GM21576 (cell line): ENCODE measurements around the gene MN1.

Source experiments
- ATAC-seq: cut with Tn5 transposase; IDR thresholded peaks from one replicate; pipeline ENCODE4 v1.9.1; 2021; ENCODE audit warnings: mild to moderate bottlenecking, moderate library complexity; ENCODE audit not compliant: unreplicated experiment

The MN1 gene

DNA sequence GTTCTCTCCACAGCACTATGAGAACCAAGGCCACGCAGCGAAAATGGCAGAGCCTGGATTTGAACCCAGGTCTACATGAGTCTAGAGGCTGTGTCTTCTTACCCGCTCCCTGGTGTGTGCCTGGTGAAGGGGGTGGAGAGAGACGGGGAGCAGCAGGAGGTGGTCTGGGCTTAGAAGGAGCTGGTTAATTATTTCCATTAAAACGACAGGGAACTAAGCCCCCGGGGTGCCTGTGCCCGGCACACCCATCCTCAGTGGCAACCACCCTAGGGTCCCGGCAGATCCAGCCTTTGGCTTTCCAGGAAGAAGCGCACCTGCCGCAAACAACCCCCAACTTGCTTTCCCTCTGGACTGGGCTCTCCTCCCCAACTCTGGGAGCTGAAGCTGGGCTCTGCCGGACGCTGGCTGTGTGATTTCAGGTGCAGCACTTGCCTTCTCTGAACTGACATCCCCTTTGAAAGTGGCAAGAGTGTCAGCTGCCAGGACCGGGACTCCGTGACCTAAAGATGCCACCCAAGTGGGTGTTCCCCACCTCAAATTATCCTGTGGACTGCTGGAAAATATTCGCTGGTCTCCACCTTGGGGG, 35.8 kb downstream of the MN1 start:
- ATAC-seq = no peak

DNA sequence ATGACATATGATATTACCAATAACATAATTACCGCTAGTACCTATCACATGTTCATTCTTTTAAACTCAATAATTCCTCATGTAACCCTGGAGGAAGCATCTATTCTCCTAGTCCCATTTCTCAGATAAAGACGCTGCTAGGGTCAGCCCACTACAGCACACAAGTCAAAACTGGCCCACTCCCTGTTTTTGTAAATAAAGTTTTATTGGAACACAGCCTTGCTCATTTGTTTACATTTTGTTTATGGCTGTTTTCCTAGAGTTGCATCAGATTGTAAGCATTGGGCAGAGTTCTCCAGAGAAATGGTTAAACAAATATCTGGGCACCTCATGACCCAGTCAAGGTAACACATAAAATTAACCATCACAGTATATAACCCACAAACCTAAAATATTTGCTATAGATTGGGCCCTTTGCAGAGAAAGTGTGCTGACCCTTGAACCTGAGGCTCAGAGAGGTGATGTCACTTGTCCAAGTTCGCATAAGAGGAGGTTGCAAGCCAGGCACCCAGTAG, 36.8 kb downstream of the MN1 start:
- no peak for ATAC-seq

GRCh38 chr22:27761665-27762064, 39.9 kb downstream of the MN1 start:
- ATAC-seq = no peak

DNA sequence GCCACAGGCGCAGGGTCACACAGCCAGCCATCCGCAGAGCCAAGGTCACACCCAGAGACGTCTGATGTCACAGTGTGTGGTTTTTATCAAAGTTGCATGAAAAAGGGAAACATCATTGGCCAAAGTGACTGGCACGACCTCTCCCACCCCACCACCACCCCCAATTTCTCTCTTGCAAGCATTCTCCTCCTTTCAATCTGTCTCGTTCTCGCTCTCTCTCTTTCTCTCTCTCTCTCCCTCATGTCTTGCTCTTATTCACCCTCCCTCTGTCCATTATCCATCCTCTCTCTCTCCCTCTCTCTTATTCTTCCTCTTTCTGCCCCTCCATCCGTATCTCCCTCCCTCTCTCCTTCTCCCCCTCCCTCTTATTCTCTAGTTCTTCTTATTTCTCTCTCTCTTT, 40.6 kb downstream of the MN1 start:
- ATAC-seq = no peak

- ATAC-seq = no peak
These were observed 41.1 kb downstream of the MN1 start for GRCh38 chr22:27760474-27760873.

DNA sequence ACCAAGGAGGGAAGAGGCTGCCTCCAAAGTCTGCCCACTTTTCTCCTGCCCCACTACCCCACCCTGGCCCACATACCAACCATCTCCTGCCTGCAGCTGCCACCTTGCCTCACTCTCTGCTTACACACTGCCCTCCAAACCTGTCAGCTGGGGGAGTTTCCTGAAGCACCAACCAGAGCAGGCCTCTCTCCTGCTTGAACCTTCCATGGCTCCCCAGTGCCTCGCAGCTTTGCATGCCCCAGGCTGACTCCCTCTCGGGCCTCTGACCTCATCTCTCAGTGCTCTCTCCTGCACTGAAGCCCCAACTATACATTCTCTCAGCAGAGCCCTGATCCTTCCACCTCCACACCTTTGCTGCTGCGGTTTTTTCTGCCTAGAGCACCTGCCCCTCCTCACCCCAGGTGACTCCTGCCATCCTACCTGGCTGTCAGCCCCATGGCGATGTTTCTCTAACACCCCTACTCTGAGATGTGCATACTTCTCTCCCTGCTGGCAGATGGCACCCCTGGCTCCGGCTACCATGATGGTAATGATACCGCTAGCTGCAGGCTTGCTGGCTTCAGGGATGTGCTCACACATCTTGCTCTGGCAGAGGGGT, 43.5 kb downstream of the MN1 start:
- no peak for ATAC-seq

DNA sequence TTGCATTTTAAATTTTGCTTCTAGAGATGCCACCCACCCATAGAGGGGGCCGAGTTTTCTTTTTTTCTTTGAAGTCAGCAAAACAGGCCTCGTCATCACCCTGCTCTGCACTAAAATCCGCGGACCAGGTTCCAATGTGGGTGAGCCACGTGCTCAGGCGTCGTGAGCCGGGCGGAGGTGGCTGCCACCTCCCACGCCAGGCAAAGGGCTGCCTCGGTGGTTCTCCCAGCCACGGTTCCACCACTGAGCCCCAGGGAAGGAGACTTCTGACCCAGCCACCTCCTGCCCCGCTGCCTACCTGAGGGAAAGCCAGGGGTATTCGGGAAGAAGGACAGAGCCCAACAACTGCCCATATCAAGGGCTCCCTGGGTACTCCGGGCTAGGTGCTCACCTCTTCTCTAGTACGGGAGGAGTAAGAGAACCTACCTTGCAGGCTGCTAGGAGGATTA, 45.3 kb downstream of the MN1 start:
- ATAC-seq = no peak

DNA sequence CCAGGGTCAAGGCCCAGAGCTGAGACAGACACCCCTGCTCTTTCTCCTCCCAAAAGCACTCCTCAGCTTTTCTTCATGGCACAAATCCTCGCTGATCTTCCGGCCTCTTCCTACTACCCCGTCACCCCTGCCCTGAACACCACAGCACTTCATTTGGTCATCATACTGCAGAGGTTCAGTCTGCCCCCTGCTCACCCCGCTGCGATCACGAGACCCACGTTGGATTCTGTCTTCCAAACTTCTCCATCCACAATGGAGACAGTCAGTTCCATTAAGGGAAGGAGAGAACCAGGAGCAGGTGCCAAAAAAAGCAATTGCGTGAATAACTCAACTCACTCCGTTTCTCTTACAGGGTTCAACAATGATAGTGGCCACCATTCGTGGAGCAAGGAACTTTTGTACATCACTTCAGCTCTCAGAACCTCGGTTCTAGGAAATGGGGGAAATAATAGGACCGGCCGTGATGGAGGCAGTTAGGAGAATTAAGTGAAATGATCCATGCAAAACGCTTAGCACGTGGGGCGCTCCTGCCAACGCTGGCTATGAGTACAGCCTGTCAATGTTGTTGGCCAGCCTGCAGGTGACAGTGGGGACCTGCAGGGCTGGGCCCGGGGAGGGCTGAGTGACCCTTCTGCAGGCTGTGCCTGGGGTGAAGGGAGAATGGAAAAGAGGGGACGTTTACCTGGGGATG, 45.9 kb downstream of the MN1 start:
- ATAC-seq = no peak

- no peak for ATAC-seq
These were observed 46.6 kb downstream of the MN1 start for GRCh38 chr22:27754888-27755480.

- ATAC-seq = no peak
These were observed 47.2 kb downstream of the MN1 start for GRCh38 chr22:27754247-27754887.

DNA sequence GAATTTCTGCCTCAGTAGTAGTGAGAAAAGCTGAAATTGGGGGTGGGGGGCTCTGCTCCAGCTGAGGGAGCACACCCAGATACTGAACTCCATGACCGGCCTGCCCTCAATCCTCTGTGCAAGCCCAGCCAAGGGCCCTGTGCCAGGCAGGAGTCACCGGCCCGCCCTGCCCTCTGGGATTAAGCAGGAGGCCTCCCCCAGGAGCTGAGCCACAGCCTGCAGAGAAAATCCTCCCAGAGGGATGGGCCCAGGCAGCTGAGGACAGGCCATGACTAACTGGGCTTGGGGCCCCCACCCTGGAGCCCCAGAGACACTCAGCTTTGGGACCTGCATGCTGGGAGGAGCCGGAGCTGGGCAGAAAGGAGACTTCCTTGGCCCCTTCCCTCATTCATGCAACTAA, 48.8 kb downstream of the MN1 start:
- no peak for ATAC-seq

- no peak for ATAC-seq
These were observed 49.4 kb downstream of the MN1 start for GRCh38 chr22:27752141-27752540.

- ATAC-seq = no peak
These were observed 50.1 kb downstream of the MN1 start for GRCh38 chr22:27751277-27752070.

- ATAC-seq = no peak
These were observed 50.8 kb downstream of the MN1 start for GRCh38 chr22:27750584-27751265.

DNA sequence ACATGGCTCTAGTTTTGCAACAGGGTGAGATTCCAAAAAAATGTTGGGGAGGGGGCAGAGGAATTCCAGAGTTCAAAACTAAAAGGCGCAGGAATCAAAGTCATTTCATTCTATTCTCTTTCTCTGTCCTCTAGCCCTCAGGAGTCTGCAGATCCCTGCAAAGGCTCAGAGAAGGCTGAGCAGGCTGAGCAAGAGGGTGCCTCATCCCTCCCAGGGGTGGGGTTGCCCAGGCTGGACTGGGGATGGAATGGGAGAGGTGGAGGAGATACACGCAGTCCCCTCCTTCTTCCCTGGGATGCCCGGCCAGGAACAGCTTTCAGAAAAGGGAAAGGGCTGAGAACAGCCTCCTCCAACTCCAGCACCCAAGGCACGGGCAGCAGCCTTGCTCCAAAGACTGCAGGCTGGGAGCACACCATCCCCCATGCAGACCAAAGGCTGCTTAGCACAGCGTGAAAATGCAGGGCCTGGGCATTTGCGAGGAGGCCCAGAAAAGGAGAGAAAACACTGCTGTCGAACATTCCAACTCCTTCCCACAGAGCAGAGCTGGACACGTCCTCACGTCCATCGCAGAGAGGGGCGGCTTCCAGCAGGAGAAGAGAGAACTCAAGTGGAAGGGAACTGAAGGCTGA, 51.8 kb downstream of the MN1 start:
- no peak for ATAC-seq

DNA sequence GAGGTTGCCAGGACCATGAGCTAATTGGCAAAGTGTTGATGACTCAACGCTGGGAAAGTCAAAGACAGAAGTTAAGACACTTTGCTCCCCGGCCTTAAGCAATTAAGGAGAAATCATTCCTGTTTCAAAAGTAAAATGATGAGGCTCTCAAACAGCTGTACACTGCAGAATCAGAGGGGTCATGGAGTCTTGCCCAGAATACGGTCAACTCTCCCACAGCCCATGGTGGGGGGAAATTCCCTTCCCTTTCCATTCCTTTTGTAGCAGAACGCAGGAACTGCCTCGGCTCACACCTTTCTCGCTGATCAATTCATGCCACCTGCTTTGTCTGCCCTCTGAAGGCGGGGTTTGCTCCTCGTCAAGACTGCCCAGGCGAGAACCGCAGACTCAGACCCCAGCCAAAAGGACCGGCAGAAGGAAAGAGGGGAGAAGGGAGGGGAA, 52.8 kb downstream of the MN1 start:
- ATAC-seq = no peak

DNA sequence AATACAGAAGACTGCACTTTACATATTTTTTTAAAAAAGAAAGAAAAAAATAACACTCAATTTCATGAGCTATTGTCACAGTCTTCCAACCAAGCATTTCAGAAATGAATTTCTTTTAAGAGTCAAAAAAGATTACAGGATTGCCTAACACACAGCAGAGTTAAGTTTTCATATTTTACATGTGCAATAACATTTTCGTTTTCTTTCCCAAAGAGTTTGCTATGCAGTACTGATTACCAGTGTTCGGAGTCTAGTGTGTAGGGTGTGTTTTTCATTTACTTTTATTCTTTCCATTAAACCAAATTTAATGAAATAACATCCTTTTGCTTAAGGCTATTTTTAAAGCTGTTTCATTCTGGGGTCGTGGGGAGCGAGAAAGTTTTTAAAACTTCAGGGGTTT, 53.2 kb downstream of the MN1 start:
- no peak for ATAC-seq

GRCh38 chr22:27747396-27748221, 53.9 kb downstream of the MN1 start:
- ATAC-seq = no peak

DNA sequence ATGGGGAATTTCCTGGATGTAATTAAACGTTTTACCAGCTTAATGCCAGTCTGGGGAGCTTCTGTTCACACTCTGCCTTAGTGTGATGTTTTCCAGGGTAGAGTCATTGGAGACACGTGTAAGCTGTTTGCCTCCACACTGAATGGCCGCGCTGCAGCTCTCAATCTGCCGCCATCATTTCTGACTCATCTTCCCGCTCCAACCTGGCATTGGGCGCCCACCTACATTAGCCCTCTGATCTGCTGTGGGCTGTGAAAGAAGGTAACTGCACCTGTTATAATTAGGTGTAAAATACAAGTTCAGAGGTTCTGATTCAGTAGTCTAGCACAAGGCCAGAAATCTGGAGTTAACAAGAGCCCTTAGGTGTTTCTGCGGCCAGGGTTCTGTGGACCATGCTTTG, 54.6 kb downstream of the MN1 start:
- no peak for ATAC-seq
